Subcutaneous abdominal adipose tissue (tissue), 5 donors: Measurements from ENCODE around the gene SFSWAP.

ENCODE experiments used
- H3K27ac ChIP-seq: one replicate; pipeline ENCODE4 v1.7.0; 2013; ENCODE audit warnings: low read depth, mild to moderate bottlenecking, inconsistent platforms, low read length, moderate library complexity
- H3K27me3 ChIP-seq, 5 donors: one replicate each; pipeline ENCODE4 v1.7.0; 2013; ENCODE audit warnings: low read length in 5 of 5, inconsistent platforms in 1 of 5; ENCODE audit not compliant: control insufficient read depth in 5 of 5, insufficient read depth in 4 of 5
- H3K36me3 ChIP-seq, 5 donors: one replicate each; pipeline ENCODE4 v1.7.0; 2013; ENCODE audit warnings: low read length in 5 of 5; ENCODE audit not compliant: control insufficient read depth in 5 of 5, insufficient read depth in 5 of 5
- H3K4me1 ChIP-seq, 5 donors: one replicate each; pipeline ENCODE4 v1.7.0; 2013; ENCODE audit warnings: low read length in 5 of 5, mild to moderate bottlenecking in 3 of 5, moderate library complexity in 1 of 5; ENCODE audit not compliant: control insufficient read depth in 5 of 5, insufficient read depth in 5 of 5
- H3K4me3 ChIP-seq, 5 donors: one replicate each; pipeline ENCODE4 v1.7.0; 2013; ENCODE audit warnings: low read length in 5 of 5, low read depth in 1 of 5
- H3K9ac ChIP-seq, 5 donors: one replicate each; pipeline ENCODE4 v1.7.0; 2013; ENCODE audit warnings: low read length in 5 of 5, mild to moderate bottlenecking in 4 of 5, moderate library complexity in 3 of 5
- H3K9me3 ChIP-seq, 5 donors: one replicate each; pipeline ENCODE4 v1.7.0; 2013; ENCODE audit warnings: low read length in 5 of 5; ENCODE audit not compliant: control insufficient read depth in 5 of 5
- donor health status: healthy.
- donor health status: healthy.
- donor health status: healthy.
- donor health status: healthy.
- donor health status: healthy.

Gene SFSWAP

GRCh38 chr12:131829791-131830334 is 119.0 kb downstream of the SFSWAP start:
- peak overlapping the region in 4 of 5 donors; percentile 30 to 73 (median 38) for H3K9ac ChIP-seq
- H3K36me3 ChIP-seq, result no peaks in the 10 kb centered on the region
- no peak overlapping the region for H3K27ac ChIP-seq
- H3K9me3 ChIP-seq, result no peaks in the 10 kb centered on the region
- H3K27me3 ChIP-seq, result peaks cover 0 to 54% (median 6%) of the 10 kb centered on the region in 5 donors
- peak overlapping the region in 4 of 5 donors; percentile 60 to 70 (median 66) for H3K4me3 ChIP-seq
- H3K4me1 ChIP-seq, result peaks cover 0 to 66% (median 51%) of the 10 kb centered on the region in 5 donors

GRCh38 chr12:131830335-131830913 is 119.5 kb downstream of the SFSWAP start:
- Histone ChIP-seq H3K9ac (peak overlapping the region in 3 of 5 donors; percentile 46 to 73 (median 58)), H3K36me3 (no peaks in the 10 kb centered on the region), H3K27me3 (peaks cover 0 to 56% (median 6%) of the 10 kb centered on the region in 5 donors), H3K27ac (peak overlapping the region; percentile 37), H3K4me3 (peak overlapping the region in 4 of 5 donors; percentile 60 to 70 (median 66)), H3K4me1 (peaks cover 0 to 60% (median 47%) of the 10 kb centered on the region in 5 donors), H3K9me3 (no peaks in the 10 kb centered on the region)

- peak overlapping the region; percentile 60 to 70 (median 67) for H3K4me3 ChIP-seq
- H3K27me3 ChIP-seq, result peaks cover 0 to 59% (median 6%) of the 10 kb centered on the region in 5 donors
- H3K9ac ChIP-seq, result peak overlapping the region in 4 of 5 donors; percentile 2 to 58 (median 49)
- H3K27ac ChIP-seq, result peak overlapping the region; percentile 37
- no peaks in the 10 kb centered on the region for H3K9me3 ChIP-seq
- peaks cover 0 to 54% (median 43%) of the 10 kb centered on the region in 5 donors for H3K4me1 ChIP-seq
- no peaks in the 10 kb centered on the region for H3K36me3 ChIP-seq
Observed at GRCh38 chr12:131830914-131831571, 120.2 kb downstream of the SFSWAP start.

DNA sequence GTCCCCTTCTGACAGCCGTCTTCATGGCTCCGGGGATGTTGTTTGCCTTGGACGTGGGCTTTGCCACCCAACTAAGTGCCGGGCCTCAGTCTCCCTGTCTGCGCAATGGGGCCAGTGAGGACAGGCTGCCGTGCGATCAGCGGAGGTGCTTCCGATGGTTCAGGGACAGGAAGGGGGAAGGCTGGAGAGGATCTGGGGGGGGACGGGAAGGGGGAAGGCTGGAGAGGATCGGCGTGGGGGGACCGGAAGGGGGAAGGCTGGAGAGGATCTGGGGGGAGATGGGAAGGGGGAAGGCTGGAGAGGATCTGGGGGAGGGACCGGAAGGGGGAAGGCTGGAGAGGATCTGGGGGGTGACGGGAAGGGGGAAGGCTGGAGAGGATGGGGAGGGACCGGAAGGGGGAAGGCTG is 120.7 kb downstream of the SFSWAP start:
- H3K4me3 ChIP-seq, result peak overlapping the region; percentile 60 to 70 (median 67)
- H3K9ac ChIP-seq, result peak overlapping the region in 2 of 5 donors; percentile 46 to 52

GRCh38 chr12:131832321-131833231 is 121.7 kb downstream of the SFSWAP start:
- H3K36me3 ChIP-seq, result no peaks in the 10 kb centered on the region
- H3K9me3 ChIP-seq, result no peaks in the 10 kb centered on the region
- H3K9ac ChIP-seq, result peak overlapping the region in 1 of 5 donors; percentile 10
- H3K27me3 ChIP-seq, result peaks cover 0 to 53% (median 5%) of the 10 kb centered on the region in 5 donors
- H3K27ac ChIP-seq, result no peak overlapping the region
- peak overlapping the region; percentile 8 to 72 (median 47) for H3K4me3 ChIP-seq
- peaks cover 0 to 45% (median 40%) of the 10 kb centered on the region in 5 donors for H3K4me1 ChIP-seq

More for the DNA sequence above, 120.7 kb downstream of the SFSWAP start:
- no peaks in the 10 kb centered on the region for H3K9me3 ChIP-seq
- H3K27ac ChIP-seq, result peak overlapping the region; percentile 37
- peaks cover 0 to 48% (median 43%) of the 10 kb centered on the region in 5 donors for H3K4me1 ChIP-seq
- peaks cover 0 to 57% (median 5%) of the 10 kb centered on the region in 5 donors for H3K27me3 ChIP-seq
- H3K36me3 ChIP-seq, result no peaks in the 10 kb centered on the region

GRCh38 chr12:131833288-131833895 is 122.5 kb downstream of the SFSWAP start:
- no peak overlapping the region for H3K9ac ChIP-seq
- H3K27me3 ChIP-seq, result peaks cover 0 to 51% (median 5%) of the 10 kb centered on the region in 5 donors
- no peak overlapping the region for H3K4me3 ChIP-seq
- no peaks in the 10 kb centered on the region for H3K9me3 ChIP-seq
- no peak overlapping the region for H3K27ac ChIP-seq
- no peaks in the 10 kb centered on the region for H3K36me3 ChIP-seq
- peaks cover 0 to 44% (median 39%) of the 10 kb centered on the region in 5 donors for H3K4me1 ChIP-seq

- H3K36me3 ChIP-seq, result peaks cover 0 to 2% (median 0%) of the 10 kb centered on the region in 5 donors
Observed at GRCh38 chr12:131833896-131834641, 123.2 kb downstream of the SFSWAP start.

GRCh38 chr12:131834798-131835615 is 124.1 kb downstream of the SFSWAP start:
- Histone ChIP-seq H3K4me1 (peaks cover 0 to 31% (median 23%) of the 10 kb centered on the region in 5 donors), H3K9ac (no peak overlapping the region), H3K27me3 (peaks cover 0 to 38% (median 5%) of the 10 kb centered on the region in 5 donors), H3K36me3 (peaks cover 0 to 4% (median 0%) of the 10 kb centered on the region in 5 donors), H3K9me3 (no peaks in the 10 kb centered on the region), H3K27ac (no peak overlapping the region), H3K4me3 (no peak overlapping the region)

More at GRCh38 chr12:131833896-131834641, 123.2 kb downstream of the SFSWAP start:
- Histone ChIP-seq H3K9me3 (no peaks in the 10 kb centered on the region), H3K4me1 (peaks cover 0 to 40% (median 33%) of the 10 kb centered on the region in 5 donors), H3K9ac (no peak overlapping the region), H3K27ac (no peak overlapping the region), H3K4me3 (no peak overlapping the region), H3K27me3 (peaks cover 0 to 46% (median 5%) of the 10 kb centered on the region in 5 donors)
